Thyroid gland (tissue), 4 donors: Measurements from ENCODE around the gene SERPINA5.

ENCODE experiments used
- POLR2A ChIP-seq, 2 donors: fragments of 450-650 bp; IDR thresholded peaks; one replicate each; pipeline ENCODE4 v1.6.1; 2017; ENCODE audit warnings: antibody characterized with exemption in 2 of 2, mild to moderate bottlenecking in 2 of 2, moderate library complexity in 1 of 2
- TF ChIP-seq, protein P1 (sequence below), 6 experiments: fragments of 200-600 bp in 3 of 6; fragments of 450-650 bp in 3 of 6; sonication (generic) in 3 of 6; IDR thresholded peaks; one replicate each; pipeline ENCODE4 v1.5.1; 2016 to 2019; ENCODE audit warnings: antibody characterized with exemption in 6 of 6, mild to moderate bottlenecking in 2 of 6, inconsistent platforms in 1 of 6, moderate library complexity in 1 of 6

- TF ChIP-seq, protein P1, sequence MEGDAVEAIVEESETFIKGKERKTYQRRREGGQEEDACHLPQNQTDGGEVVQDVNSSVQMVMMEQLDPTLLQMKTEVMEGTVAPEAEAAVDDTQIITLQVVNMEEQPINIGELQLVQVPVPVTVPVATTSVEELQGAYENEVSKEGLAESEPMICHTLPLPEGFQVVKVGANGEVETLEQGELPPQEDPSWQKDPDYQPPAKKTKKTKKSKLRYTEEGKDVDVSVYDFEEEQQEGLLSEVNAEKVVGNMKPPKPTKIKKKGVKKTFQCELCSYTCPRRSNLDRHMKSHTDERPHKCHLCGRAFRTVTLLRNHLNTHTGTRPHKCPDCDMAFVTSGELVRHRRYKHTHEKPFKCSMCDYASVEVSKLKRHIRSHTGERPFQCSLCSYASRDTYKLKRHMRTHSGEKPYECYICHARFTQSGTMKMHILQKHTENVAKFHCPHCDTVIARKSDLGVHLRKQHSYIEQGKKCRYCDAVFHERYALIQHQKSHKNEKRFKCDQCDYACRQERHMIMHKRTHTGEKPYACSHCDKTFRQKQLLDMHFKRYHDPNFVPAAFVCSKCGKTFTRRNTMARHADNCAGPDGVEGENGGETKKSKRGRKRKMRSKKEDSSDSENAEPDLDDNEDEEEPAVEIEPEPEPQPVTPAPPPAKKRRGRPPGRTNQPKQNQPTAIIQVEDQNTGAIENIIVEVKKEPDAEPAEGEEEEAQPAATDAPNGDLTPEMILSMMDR (IDR thresholded peaks at IDR 0.05): no peak
- no peak for TF ChIP-seq POLR2A (IDR thresholded peaks at IDR 0.05)
These were observed 38.3 kb upstream of the SERPINA5 start for GRCh38 chr14:94542811-94543440.
